Tibial nerve (tissue), 3 donors: ENCODE results near the gene VPS26A.

Source experiments
- CTCF ChIP-seq, 5 experiments: fragments of 200-600 bp in 3 of 5; fragments of 450-650 bp in 2 of 5; sonication (generic) in 3 of 5; IDR thresholded peaks; one replicate each; pipeline ENCODE4 v1.5.1; 2016 to 2019; ENCODE audit warnings: antibody characterized with exemption in 5 of 5, mild to moderate bottlenecking in 3 of 5, moderate library complexity in 2 of 5
- POLR2A ChIP-seq, 2 donors: fragments of 450-650 bp; IDR thresholded peaks; one replicate each; pipeline ENCODE4 v1.6.1; 2017; ENCODE audit warnings: antibody characterized with exemption in 2 of 2, mild to moderate bottlenecking in 2 of 2, moderate library complexity in 2 of 2

DNA sequence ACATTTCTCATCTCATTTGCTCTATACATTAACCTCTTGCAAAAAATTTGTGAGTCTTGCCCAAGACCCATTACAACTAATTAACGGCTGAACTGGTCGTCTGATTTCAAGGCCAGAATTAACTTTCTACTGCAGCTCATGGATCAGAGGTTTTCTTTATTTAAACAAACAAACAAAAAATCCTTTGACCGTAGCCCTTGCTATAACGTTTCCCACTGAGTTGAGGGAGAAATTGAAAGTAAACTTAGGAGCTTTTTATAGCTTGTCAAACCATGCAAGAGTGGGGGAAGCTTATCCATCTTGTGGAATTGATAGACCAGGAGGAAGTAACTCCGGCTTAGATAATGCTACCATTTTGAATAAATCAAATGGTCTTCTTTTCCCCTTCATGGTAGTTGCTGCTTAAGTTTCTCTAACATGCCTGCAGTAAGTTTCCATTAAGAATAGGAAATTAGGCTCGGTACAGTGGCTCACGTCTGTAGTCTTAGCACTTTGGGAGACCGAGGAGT lies 32.8 kb upstream of the VPS26A start:
- TF ChIP-seq CTCF (IDR thresholded peaks at IDR 0.05) (no peak), POLR2A (IDR thresholded peaks at IDR 0.05) (no peak)
